ENCODE data around the gene PUS7.
"Not testable (repeated sequence)": the region's sequence is repeated elsewhere in the genome, so short reads cannot be mapped to it uniquely, and the experiment has no call there.

PUS7 gene

GRCh38 chr7:105521717-105522463 is at the start of gene PUS7:
Gene PUS7 (minus strand): TSS chr7:105522271. CDS start chr7:105508512, 13,759 bp downstream.
- Mint-ChIP-seq H3K4me1 (peaks cover 17% of the 10 kb centered on the region), H3K36me3 (ENCODE audit: low read depth) (peaks cover 13% of the 10 kb centered on the region), H3K27ac (peak within 1 kb of the TSS; percentile 97), H3K4me3 (peak within 1 kb of the TSS; percentile 95), H3K9me3 (no peaks in the 10 kb centered on the region), H3K27me3 (no peaks in the 10 kb centered on the region)
- ATAC-seq, result peak; percentile 91
- peak; percentile 87 for DNase-seq

- DNase-seq (no peak), ATAC-seq (no peak)
- H3K9me3 Mint-ChIP-seq, result no peaks in the 10 kb centered on the region
- H3K4me1 Mint-ChIP-seq, result no peaks in the 10 kb centered on the region
- no peak overlapping the region for H3K4me3 Mint-ChIP-seq
- H3K27me3 Mint-ChIP-seq, result no peaks in the 10 kb centered on the region
- peaks cover 23% of the 10 kb centered on the region for H3K36me3 Mint-ChIP-seq (ENCODE audit: low read depth)
- no peak overlapping the region for H3K27ac Mint-ChIP-seq
Measured at GRCh38 chr7:105567821-105568220, 45.8 kb upstream of the PUS7 start.

GRCh38 chr7:105567024-105567423 is 45.0 kb upstream of the PUS7 start:
- no peaks in the 10 kb centered on the region for H3K27me3 Mint-ChIP-seq

GRCh38 chr7:105565190-105565589 is 43.1 kb upstream of the PUS7 start:
- no peaks in the 10 kb centered on the region for H3K4me1 Mint-ChIP-seq
- peaks cover 31% of the 10 kb centered on the region for H3K36me3 Mint-ChIP-seq (ENCODE audit: low read depth)
- DNase-seq, result no peak

More at GRCh38 chr7:105567024-105567423, 45.0 kb upstream of the PUS7 start:
- DNase-seq (no peak), ATAC-seq (no peak)
- Mint-ChIP-seq H3K36me3 (ENCODE audit: low read depth) (peaks cover 30% of the 10 kb centered on the region), H3K9me3 (no peaks in the 10 kb centered on the region), H3K4me1 (no peaks in the 10 kb centered on the region), H3K4me3 (no peak overlapping the region), H3K27ac (no peak overlapping the region)

GRCh38 chr7:105559926-105560325 is 37.9 kb upstream of the PUS7 start:
- no peaks in the 10 kb centered on the region for H3K9me3 Mint-ChIP-seq
- ATAC-seq (no peak), DNase-seq (no peak)
- H3K27ac Mint-ChIP-seq, result no peak overlapping the region
- H3K36me3 Mint-ChIP-seq (ENCODE audit: low read depth), result peaks cover 32% of the 10 kb centered on the region
- no peak overlapping the region for H3K4me3 Mint-ChIP-seq
- no peaks in the 10 kb centered on the region for H3K4me1 Mint-ChIP-seq
- H3K27me3 Mint-ChIP-seq, result no peaks in the 10 kb centered on the region

More at GRCh38 chr7:105565190-105565589, 43.1 kb upstream of the PUS7 start:
- H3K27ac Mint-ChIP-seq, result no peak overlapping the region
- no peak for ATAC-seq
- H3K27me3 Mint-ChIP-seq, result no peaks in the 10 kb centered on the region
- no peaks in the 10 kb centered on the region for H3K9me3 Mint-ChIP-seq
- no peak overlapping the region for H3K4me3 Mint-ChIP-seq

GRCh38 chr7:105538339-105538738 is 16.3 kb upstream of the PUS7 start:
- no peaks in the 10 kb centered on the region for H3K9me3 Mint-ChIP-seq
- DNase-seq, result no peak
- no peak overlapping the region for H3K4me3 Mint-ChIP-seq
- no peak for ATAC-seq
- H3K36me3 Mint-ChIP-seq (ENCODE audit: low read depth), result peaks cover 29% of the 10 kb centered on the region
- no peak overlapping the region for H3K27ac Mint-ChIP-seq
- H3K27me3 Mint-ChIP-seq, result no peaks in the 10 kb centered on the region
- H3K4me1 Mint-ChIP-seq, result peaks cover 9% of the 10 kb centered on the region

GRCh38 chr7:105532709-105533460 is 10.8 kb upstream of the PUS7 start:
- peak overlapping the region; percentile 86 for H3K4me3 Mint-ChIP-seq
- no peak for ATAC-seq
- H3K9me3 Mint-ChIP-seq, result no peaks in the 10 kb centered on the region
- H3K36me3 Mint-ChIP-seq (ENCODE audit: low read depth), result peaks cover 10% of the 10 kb centered on the region
- H3K4me1 Mint-ChIP-seq, result peaks cover 23% of the 10 kb centered on the region
- H3K27me3 Mint-ChIP-seq, result no peaks in the 10 kb centered on the region
- DNase-seq, result no peak
- peak overlapping the region; percentile 84 for H3K27ac Mint-ChIP-seq

GRCh38 chr7:105531792-105532671 is 10.0 kb upstream of the PUS7 start, which contains the start of gene RINT1:
Gene RINT1 (plus strand): TSS chr7:105532201. CDS start chr7:105532316, 115 bp downstream.
- peaks cover 8% of the 10 kb centered on the region for H3K36me3 Mint-ChIP-seq (ENCODE audit: low read depth)
- peak within 1 kb of the TSS; percentile 84 for H3K27ac Mint-ChIP-seq
- peak; percentile 99 for ATAC-seq

GRCh38 chr7:105530546-105530945 is 8.5 kb upstream of the PUS7 start:
- H3K9me3 Mint-ChIP-seq, result no peaks in the 10 kb centered on the region
- ATAC-seq (no peak), DNase-seq (no peak)
- H3K4me3 Mint-ChIP-seq, result peak overlapping the region; percentile 52
- H3K4me1 Mint-ChIP-seq, result peaks cover 23% of the 10 kb centered on the region
- H3K27me3 Mint-ChIP-seq, result no peaks in the 10 kb centered on the region
- no peak overlapping the region for H3K27ac Mint-ChIP-seq
- peaks cover 5% of the 10 kb centered on the region for H3K36me3 Mint-ChIP-seq (ENCODE audit: low read depth)

More at GRCh38 chr7:105531792-105532671, 10.0 kb upstream of the PUS7 start, which contains the start of gene RINT1:
- H3K9me3 Mint-ChIP-seq, result no peaks in the 10 kb centered on the region
- peak; percentile 93 for DNase-seq
- H3K27me3 Mint-ChIP-seq, result no peaks in the 10 kb centered on the region
- H3K4me3 Mint-ChIP-seq, result peak within 1 kb of the TSS; percentile 86
- peaks cover 23% of the 10 kb centered on the region for H3K4me1 Mint-ChIP-seq

GRCh38 chr7:105530126-105530525 is 8.1 kb upstream of the PUS7 start:
- ATAC-seq (no peak), DNase-seq (no peak)
- no peaks in the 10 kb centered on the region for H3K9me3 Mint-ChIP-seq
- H3K27ac Mint-ChIP-seq, result no peak overlapping the region
- H3K36me3 Mint-ChIP-seq (ENCODE audit: low read depth), result peaks cover 5% of the 10 kb centered on the region
- no peaks in the 10 kb centered on the region for H3K27me3 Mint-ChIP-seq
- H3K4me3 Mint-ChIP-seq, result peak overlapping the region; percentile 52
- peaks cover 23% of the 10 kb centered on the region for H3K4me1 Mint-ChIP-seq

- not testable (repeated sequence) for H3K9me3 Mint-ChIP-seq; DNase-seq; H3K27me3 Mint-ChIP-seq; H3K4me1 Mint-ChIP-seq; H3K4me3 Mint-ChIP-seq; H3K36me3 Mint-ChIP-seq (ENCODE audit: low read depth); ATAC-seq; H3K27ac Mint-ChIP-seq
Measured at GRCh38 chr7:105527737-105528136, 5.7 kb upstream of the PUS7 start.

GRCh38 chr7:105524840-105525239 is 2.8 kb upstream of the PUS7 start:
- H3K4me1 Mint-ChIP-seq, result peaks cover 7% of the 10 kb centered on the region
- H3K27ac Mint-ChIP-seq, result no peak overlapping the region
- no peak for DNase-seq
- no peaks in the 10 kb centered on the region for H3K27me3 Mint-ChIP-seq
- H3K4me3 Mint-ChIP-seq, result no peak overlapping the region
- H3K36me3 Mint-ChIP-seq (ENCODE audit: low read depth), result peaks cover 4% of the 10 kb centered on the region
- no peak for ATAC-seq
- no peaks in the 10 kb centered on the region for H3K9me3 Mint-ChIP-seq

GRCh38 chr7:105524423-105524822 is 2.4 kb upstream of the PUS7 start:
- H3K4me3 Mint-ChIP-seq; H3K27ac Mint-ChIP-seq; ATAC-seq; H3K27me3 Mint-ChIP-seq; H3K9me3 Mint-ChIP-seq; DNase-seq; H3K36me3 Mint-ChIP-seq (ENCODE audit: low read depth): not testable (repeated sequence)
- H3K4me1 Mint-ChIP-seq, result peaks cover 11% of the 10 kb centered on the region

- DNase-seq (peak; percentile 48), ATAC-seq (peak; percentile 48)
- peak overlapping the region; percentile 97 for H3K27ac Mint-ChIP-seq
- H3K4me1 Mint-ChIP-seq, result peaks cover 17% of the 10 kb centered on the region
- peak overlapping the region; percentile 95 for H3K4me3 Mint-ChIP-seq
- no peaks in the 10 kb centered on the region for H3K27me3 Mint-ChIP-seq
- peaks cover 16% of the 10 kb centered on the region for H3K36me3 Mint-ChIP-seq (ENCODE audit: low read depth)
- no peaks in the 10 kb centered on the region for H3K9me3 Mint-ChIP-seq
Measured at GRCh38 chr7:105521027-105521716, 899 bp downstream of the PUS7 start.
